ENCODE measurements around the gene SRP54. TPM values are rescaled to one million over a fixed set of nuclear protein-coding genes. Genes with fewer than 3 reads are reported as not detected.

Gene SRP54
- total and polyA plus RNA-seq, 2 of the 13 experiments (the other 11 are each of a cell fraction or from before 2014, with no cell fraction given), result 42.2 to 207 TPM

DNA sequence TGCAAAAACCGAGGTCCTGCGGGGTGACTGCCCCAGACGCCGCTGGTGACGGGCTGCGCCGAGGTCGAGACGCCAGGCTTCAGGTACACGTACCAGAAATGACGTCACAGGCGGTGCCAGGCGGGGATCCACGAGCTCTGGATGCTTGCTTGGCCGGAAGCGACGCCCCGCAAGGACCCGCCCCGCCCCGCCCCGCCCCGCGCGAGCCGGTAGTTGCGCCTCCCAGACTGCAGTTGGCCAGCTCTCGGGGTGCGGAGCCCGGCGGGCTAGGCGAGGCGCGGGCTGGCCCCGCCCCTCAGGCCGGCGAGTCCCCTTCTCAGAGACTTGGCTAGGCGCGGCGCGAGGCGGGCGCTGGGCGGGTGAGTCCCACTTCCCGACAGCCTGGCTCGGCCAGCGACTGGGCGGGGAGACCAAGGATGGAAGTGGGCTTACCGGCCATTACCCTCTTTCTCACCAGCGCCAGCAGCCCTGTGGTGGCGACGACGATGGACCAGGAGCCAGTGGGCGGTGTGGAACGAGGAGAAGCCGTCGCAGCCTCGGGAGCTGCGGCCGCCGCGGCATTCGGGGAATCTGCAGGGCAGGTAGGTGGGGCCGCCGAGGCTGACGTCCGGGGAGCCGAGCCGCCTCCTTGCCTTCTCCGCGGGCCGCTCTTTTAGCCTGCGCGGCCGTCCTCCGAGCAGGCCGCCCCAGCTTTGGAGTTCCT is 63.4 kb downstream of the SRP54 start, which contains the start of gene FAM177A1 (continued):
- TF ChIP-seq E2F2 (CRISPR knock-in tag; IDR thresholded peaks at IDR 0.05; ENCODE audit: borderline replicate concordance) (peak; percentile 94; the same call in 1 of the 2 replicates), SNAI1 (CRISPR knock-in tag; IDR thresholded peaks at IDR 0.05; ENCODE audit: borderline replicate concordance) (peak; percentile 99), ZNF761 (CRISPR knock-in tag; conservative IDR thresholded peaks at IDR 0.05) (peak; percentile 76), ZNF44 (CRISPR knock-in tag; IDR thresholded peaks at IDR 0.05) (peak; percentile 85; the same call in 1 of the 2 replicates), HNF1B (CRISPR knock-in tag; IDR thresholded peaks at IDR 0.05) (peak; percentile 74), ZNF580 (CRISPR knock-in tag; IDR thresholded peaks at IDR 0.05; ENCODE audit: borderline replicate concordance, low read depth) (peak; percentile 93), ZBTB26 (CRISPR knock-in tag; IDR thresholded peaks at IDR 0.05; ENCODE audit: borderline replicate concordance) (peak; percentile 90), BCLAF1 (IDR thresholded peaks at IDR 0.05) (no peak), SETDB1 (CRISPR knock-in tag; IDR thresholded peaks at IDR 0.05; ENCODE audit: borderline replicate concordance) (no peak), U2AF1 (optimal IDR thresholded peaks at IDR 0.05; ENCODE audit: low read depth, low read length) (no peak), EZH2 (conservative IDR thresholded peaks at IDR 0.05; ENCODE audit: low read depth, low read length) (no peak)
- TF ChIP-seq, protein P1, sequence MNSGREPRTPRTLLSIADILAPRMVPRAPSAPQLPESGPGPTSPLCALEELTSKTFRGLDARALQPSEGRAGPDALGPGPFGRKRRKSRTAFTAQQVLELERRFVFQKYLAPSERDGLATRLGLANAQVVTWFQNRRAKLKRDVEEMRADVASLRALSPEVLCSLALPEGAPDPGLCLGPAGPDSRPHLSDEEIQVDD (CRISPR knock-in tag; IDR thresholded peaks at IDR 0.05; ENCODE audit: borderline replicate concordance), result peak; percentile 94
- TF ChIP-seq, protein P2, sequence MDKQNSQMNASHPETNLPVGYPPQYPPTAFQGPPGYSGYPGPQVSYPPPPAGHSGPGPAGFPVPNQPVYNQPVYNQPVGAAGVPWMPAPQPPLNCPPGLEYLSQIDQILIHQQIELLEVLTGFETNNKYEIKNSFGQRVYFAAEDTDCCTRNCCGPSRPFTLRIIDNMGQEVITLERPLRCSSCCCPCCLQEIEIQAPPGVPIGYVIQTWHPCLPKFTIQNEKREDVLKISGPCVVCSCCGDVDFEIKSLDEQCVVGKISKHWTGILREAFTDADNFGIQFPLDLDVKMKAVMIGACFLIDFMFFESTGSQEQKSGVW (CRISPR knock-in tag; IDR thresholded peaks at IDR 0.05; ENCODE audit: borderline replicate concordance), result peak; percentile 48; the same call in 1 of the 2 replicates
- TF ChIP-seq, protein P3, sequence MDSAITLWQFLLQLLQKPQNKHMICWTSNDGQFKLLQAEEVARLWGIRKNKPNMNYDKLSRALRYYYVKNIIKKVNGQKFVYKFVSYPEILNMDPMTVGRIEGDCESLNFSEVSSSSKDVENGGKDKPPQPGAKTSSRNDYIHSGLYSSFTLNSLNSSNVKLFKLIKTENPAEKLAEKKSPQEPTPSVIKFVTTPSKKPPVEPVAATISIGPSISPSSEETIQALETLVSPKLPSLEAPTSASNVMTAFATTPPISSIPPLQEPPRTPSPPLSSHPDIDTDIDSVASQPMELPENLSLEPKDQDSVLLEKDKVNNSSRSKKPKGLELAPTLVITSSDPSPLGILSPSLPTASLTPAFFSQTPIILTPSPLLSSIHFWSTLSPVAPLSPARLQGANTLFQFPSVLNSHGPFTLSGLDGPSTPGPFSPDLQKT (CRISPR knock-in tag; IDR thresholded peaks at IDR 0.05; ENCODE audit: borderline replicate concordance), result peak; percentile 53
